Raji (cell line): ENCODE results near the gene C1GALT1.

ENCODE experiments used
- POLR2A ChIP-seq: IDR thresholded peaks from 2 replicates; pipeline ENCODE4 v1.6.1; 2011; ENCODE audit warnings: low read depth, low read length, control low read depth; ENCODE audit not compliant: insufficient read depth

Gene C1GALT1

DNA sequence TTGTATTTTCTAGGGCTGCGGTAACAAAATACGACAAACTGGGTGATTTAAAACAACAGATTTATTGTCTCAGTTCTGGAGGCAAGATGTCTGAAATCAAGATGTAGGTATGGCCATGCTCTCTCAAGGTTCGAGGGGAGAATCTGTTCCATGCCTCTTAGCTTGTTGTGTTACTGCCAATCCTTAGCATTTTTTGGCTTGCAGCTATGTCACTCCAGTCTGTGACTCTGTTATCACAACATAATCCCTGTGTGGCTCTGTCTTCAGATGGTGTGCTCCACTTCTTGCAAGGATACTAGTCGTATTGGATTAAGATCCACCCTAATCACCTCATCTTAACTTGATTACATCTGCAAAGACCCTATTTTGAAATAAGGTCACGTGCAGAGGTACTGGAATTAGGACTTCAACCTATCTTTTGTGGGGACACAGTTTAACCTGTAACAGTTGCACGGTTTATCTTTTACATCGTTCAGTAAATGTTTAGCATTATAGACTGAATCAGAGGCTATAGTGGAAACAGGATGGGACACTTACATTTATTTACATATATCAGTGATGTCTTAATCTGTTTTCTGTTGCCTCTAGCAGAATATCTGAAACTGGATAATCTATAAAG lies 3.1 kb downstream of the C1GALT1 start:
- no peak for TF ChIP-seq POLR2A

DNA sequence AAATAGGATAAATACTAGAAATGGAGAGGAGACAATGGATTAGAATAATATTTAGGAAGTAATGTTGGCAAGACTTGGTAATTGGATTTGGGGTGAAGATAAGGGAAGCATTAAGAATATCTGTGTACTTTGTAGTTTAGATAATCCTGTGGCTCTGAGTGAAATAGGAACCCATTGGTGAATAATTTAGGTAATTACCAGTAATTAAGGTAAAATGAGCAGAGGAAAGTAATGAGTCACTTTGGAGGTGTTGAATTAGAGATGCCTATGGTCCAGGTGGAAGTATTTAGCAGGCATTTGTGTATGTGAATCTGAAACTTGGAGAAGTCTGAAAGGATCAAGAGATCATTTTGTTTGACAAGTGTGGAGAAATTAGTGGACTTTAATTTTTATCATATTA lies 5.7 kb downstream of the C1GALT1 start:
- no peak for TF ChIP-seq POLR2A

- TF ChIP-seq POLR2A, result no peak
These were observed 6.4 kb downstream of the C1GALT1 start for GRCh38 chr7:7188742-7189141.

- TF ChIP-seq POLR2A, result no peak
These were observed 7.8 kb downstream of the C1GALT1 start for GRCh38 chr7:7190142-7190541.

DNA sequence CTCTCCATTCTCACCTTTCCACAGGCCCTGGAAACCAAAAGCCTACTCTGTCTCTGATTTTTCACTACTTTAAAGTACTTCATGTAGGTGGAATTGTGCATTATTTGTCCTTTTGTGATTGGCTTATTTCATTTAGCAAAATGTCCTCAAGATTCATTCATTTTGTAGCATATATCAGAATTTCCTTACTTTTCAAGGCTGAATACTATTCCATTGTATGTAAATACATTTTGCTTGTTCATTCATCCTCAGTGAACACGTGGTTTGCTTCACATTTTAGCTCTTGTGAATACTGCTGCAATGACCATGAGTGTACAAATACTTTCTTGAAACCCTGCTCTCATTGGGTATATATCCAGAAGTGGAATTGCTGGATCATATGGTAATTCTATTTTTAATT lies 8.8 kb downstream of the C1GALT1 start:
- TF ChIP-seq POLR2A, result no peak

- no peak for TF ChIP-seq POLR2A
These were observed 19.4 kb downstream of the C1GALT1 start for GRCh38 chr7:7201578-7202374.

DNA sequence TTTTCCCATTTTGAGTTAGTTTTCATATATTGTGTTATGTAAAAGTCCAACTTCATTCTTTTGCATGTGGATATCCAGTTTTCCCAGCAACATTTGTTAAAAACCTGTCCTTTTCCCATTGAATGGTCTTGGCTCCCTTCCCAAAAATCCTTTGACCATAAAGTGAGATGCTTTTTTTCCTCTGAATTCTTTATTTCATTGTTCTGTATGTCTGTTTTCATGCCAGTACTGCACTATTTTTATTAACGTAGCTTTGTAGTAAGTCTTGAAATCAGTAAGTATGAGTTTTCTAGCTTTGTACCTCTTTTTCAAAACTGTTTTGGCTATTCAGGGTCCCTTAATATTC lies 20.0 kb downstream of the C1GALT1 start:
- TF ChIP-seq POLR2A, result no peak

GRCh38 chr7:7203813-7204575 lies 21.6 kb downstream of the C1GALT1 start:
- no peak for TF ChIP-seq POLR2A

GRCh38 chr7:7207876-7208275 lies 25.5 kb downstream of the C1GALT1 start:
- TF ChIP-seq POLR2A, result no peak

DNA sequence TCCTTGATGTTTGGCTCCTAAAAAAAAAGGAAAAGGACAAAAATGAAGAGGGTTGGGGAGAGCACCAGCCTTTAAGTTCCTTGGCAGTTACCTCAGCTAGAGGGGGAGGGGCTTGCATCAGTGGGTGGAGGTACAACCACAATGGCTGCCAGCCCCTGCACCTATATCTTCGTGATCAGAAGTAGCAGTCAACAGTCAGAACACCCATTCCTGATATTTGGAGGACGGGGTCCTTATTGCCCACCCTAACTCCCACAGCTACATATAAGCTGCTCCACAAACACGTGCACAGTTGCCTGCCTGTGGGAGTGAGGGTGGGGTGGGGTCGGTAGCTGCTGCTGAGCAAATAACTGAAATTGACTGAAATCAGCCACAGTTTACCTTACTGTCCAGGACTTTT lies 26.2 kb downstream of the C1GALT1 start:
- no peak for TF ChIP-seq POLR2A

- no peak for TF ChIP-seq POLR2A
These were observed 27.2 kb downstream of the C1GALT1 start for GRCh38 chr7:7209412-7210050.

DNA sequence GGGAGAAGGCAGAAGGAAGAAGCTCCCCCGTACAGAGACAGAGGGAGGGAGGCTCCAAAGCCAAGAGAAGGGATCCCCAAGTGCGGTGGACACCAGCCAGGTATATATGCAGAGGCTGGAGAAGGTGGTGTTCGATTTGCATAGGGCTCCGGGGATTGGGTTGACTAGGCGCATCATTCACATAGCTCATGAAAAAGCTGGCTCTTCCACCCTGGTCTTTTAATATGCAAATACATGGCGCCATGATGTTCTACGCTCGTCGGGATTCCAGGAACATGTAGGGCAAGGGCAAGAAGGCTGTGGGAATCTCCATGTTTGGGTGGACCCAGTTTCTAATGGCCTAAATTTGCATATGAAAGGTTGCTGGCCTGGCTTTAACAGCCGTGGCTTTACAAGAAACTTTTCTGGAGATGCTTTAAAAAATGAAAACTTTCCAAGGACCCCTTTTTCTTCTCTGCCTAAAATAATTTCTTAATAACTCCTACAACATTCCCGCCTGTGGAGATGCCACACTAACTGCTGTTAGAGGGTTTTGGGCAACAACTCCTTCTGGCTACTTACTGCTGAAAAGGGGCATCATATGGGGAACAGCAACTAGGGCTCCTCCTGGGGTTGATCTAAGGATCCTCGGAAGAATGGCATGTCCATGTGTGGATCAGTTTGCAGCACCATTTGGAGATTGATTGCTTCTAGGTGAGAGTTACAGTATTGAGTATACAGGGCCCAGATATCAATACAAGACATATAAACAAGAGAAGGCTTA lies 28.3 kb downstream of the C1GALT1 start:
- TF ChIP-seq POLR2A, result no peak

DNA sequence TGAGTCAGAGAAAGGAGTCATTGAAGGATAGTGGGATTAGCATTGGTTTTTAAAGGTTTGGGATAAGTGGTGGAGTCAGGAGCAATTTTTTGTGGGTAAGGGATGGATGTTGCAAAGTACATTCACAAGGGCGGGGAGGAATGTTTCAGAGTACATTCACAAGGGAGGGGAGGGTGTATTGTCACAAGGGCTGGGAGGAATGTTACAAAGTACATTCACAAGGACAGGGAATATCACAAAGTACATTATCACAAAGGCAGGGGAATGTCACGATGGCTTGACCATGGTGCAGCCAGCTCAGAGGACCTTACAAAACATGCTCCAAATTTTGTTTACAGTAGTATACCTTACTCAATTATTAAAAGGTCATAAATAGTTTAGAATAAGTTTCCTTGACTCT lies 30.3 kb downstream of the C1GALT1 start:
- no peak for TF ChIP-seq POLR2A

DNA sequence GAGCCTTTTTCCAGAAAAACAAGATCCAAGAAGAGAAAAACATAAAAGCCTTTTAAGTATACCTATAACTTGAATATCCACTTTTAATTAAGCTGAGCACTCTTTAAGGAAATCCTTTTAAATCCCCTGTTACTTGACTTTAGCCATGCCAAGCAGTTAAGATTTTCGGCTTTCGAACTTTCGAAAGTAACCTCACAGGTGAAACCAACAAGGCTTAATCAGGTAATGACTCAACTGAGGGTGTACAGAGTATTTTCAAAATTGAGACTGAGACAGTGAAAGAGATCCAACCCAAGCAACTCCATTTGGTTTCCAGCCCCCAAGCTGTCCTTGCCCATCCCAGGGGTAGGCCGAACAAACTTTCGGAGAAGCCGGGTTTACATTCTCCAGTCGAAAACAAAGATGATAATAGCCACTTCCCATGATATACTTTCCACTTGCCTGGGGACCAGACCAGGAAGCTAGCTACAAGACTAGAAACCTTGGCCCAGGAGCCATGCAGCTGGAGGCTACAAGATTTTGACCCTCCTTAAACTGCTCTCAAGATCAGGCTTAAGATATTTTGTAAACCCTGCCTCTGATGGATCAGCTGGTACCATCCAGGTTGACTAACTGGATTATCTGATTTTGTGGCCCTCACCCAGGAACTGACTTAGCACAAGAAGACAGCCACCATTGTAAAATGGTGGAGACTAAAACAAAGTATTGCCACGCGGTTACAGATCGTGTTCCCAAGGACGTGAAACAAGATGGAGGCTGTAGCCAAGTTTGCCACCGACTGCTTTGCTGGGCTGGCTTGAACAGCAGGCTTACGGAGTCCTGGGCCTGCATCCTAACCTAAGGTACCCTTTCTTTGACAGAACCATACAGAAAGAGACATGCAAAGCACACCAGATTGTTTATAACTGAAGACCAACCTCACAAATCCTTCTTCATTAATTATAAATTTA lies 32.3 kb downstream of the C1GALT1 start:
- no peak for TF ChIP-seq POLR2A
